ENCODE measurements around the gene DTNB. TPM values are rescaled to one million over a fixed set of nuclear protein-coding genes. Genes with fewer than 3 reads are reported as not detected.

The DTNB gene
- total and polyA plus RNA-seq, 10 of the 15 experiments (the other 5 are each of a cell fraction or from before 2014, with no cell fraction given): 4.5 to 30.6 (median 11.9) TPM

DNA sequence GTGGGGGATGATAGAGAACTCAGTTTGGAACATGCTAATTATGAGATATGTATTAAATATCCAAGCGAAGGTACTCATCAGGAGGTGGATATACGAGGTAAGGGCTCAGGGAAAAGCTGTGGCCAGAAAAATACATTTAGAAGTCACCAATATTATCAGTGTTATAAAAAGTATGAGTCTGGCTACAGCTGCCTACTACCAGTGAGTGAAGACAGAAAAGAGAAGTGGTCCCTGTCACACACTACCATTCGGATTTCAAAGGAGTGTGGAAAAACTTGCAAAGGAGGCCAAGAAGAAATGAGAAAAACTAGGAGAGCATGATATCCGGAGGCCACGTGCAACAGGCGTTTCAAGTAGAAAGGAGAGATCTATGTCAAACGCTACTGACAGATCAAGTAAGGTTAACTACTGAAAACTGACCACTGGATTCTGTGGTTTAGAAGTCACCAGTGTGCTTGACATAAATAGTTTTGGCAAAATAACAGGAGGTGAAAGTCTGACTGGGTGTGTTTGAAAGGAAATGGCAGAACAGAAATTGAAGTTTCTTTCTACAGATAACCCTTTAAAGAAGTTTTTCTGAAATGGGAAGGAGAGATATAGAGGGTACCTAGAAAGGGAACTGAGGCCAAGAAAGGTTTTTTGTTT, 213.0 kb downstream of the DTNB start:
- intact Hi-C loops (cut with micrococcal nuclease; ENCODE audit: unreplicated experiment): no loop called here
- CTCF ChIA-PET: no interaction called here

More for the DNA sequence above, 213.0 kb downstream of the DTNB start:
- DNase-seq (ENCODE audit: low read depth, low spot score) (no peak), ATAC-seq (peak; percentile 33; the same call in 2 of the 3 replicates), FAIRE-seq (no peak)
- SMC1A ChIA-PET (ENCODE audit: uncharacterized antibody, unreplicated experiment): interaction anchor here (2.6 kb wide), 1 partner anchor 7 kb away, joined by 8 read pairs; no protein-coding TSS in a partner anchor
- Histone ChIP-seq H3K27ac (ENCODE audit: control insufficient read depth, insufficient read depth) (0 out of 2 replicates have a peak overlapping the region, but pooled peaks have one; percentile 6), H3K36me3 (ENCODE audit: control insufficient read depth in 2 of 2, insufficient read depth in 2 of 2, low read length in 1 of 2) (no peaks in the 10 kb centered on the region), H3K79me2 (ENCODE audit: control insufficient read depth, insufficient read depth, low read length) (no peaks in the 10 kb centered on the region), H3K9me3 (replicated peaks; ENCODE audit: control insufficient read depth, insufficient read depth, low read length) (no peaks in the 10 kb centered on the region), H3K4me1 (ENCODE audit: control insufficient read depth, insufficient read depth, low read length) (peaks cover 9% of the 10 kb centered on the region), H3K4me3 (no peak overlapping the region), H3K9ac (ENCODE audit: control insufficient read depth, insufficient read depth, low read length) (no peak overlapping the region), H3K27me3 (replicated peaks in 1 of 2; ENCODE audit: control insufficient read depth in 2 of 2, insufficient read depth in 2 of 2, low read length in 1 of 2) (no peaks in the 10 kb centered on the region), H4K20me1 (ENCODE audit: control insufficient read depth, insufficient read depth) (no peaks in the 10 kb centered on the region), H3K4me2 (ENCODE audit: control insufficient read depth, insufficient read depth) (no peak overlapping the region), H2AFZ (ENCODE audit: control insufficient read depth, low read depth, low read length) (no peak overlapping the region)
- RAD21 ChIA-PET (ENCODE audit: unreplicated experiment): no interaction called here
- POLR2A ChIA-PET: no interaction called here
- no TSS peak for BruUV-seq (replicated peaks)
- in situ Hi-C loops (cut with MboI): no loop called here
- TF ChIP-seq CHD4 (IDR thresholded peaks at IDR 0.05): no peak
- TF ChIP-seq GATAD2B (conservative IDR thresholded peaks at IDR 0.05; ENCODE audit: low read depth): no peak
- TF ChIP-seq CUX1 (IDR thresholded peaks at IDR 0.05; ENCODE audit: insufficient replicate concordance, low read depth, low read length): no peak
- no peak for TF ChIP-seq MYB (IDR thresholded peaks at IDR 0.05; ENCODE audit: borderline replicate concordance, low read depth, low read length)
- peak; percentile 71; the same call in 1 of the 2 replicates for TF ChIP-seq RUNX3 (IDR thresholded peaks at IDR 0.05; ENCODE audit: low read length)
- TF ChIP-seq IKZF2 (IDR thresholded peaks at IDR 0.05): 0 out of 4 replicates have a peak, but pooled peaks of 1 of the 2 experiments have one; percentile 25
- TF ChIP-seq RCOR1 (conservative IDR thresholded peaks at IDR 0.05; ENCODE audit: low read depth, low read length): no peak
- TF ChIP-seq SPI1 (IDR thresholded peaks at IDR 0.05; ENCODE audit: borderline replicate concordance, insufficient read depth, low read depth, low read length): peak; percentile 48; the same call in 1 of the 2 replicates
- TF ChIP-seq RFX5 (IDR thresholded peaks at IDR 0.05; ENCODE audit: low read depth, low read length): no peak
- no peak for TF ChIP-seq MEF2A (IDR thresholded peaks at IDR 0.05; ENCODE audit: insufficient read depth, low read depth, low read length)
- TF ChIP-seq SMC3 (IDR thresholded peaks at IDR 0.05; ENCODE audit: borderline replicate concordance, low read length): no peak
- 35% methylated on average over 7 of the region's 7 CpGs for WGBS (ENCODE audit: insufficient coverage, insufficient replicate concordance, low lambda C conversion rate, missing lambda C conversion rate)

Measured in GM12878 (cell line).